Motor neuron (in vitro differentiated cells): ENCODE results near the gene NDEL1. TPM values are rescaled to one million over a fixed set of nuclear protein-coding genes. Genes with fewer than 3 reads are reported as not detected.
A peak's percentile ranks its signal among the peaks of the same experiment; 100 is the strongest.

ENCODE experiments used
- ATAC-seq, 8 experiments: fragments of 200-7000 bp; cut with Tn5 transposase; replicated peaks in 6 of 8; 2 replicates each; pipeline ENCODE4 v1.8.0; 2021; ENCODE audit warnings: mild to moderate bottlenecking in 8 of 8, moderate library complexity in 8 of 8
- H3K27ac ChIP-seq, 2 donors: fragments of 250-450 bp; sonication (Bioruptor Pico); 2 replicates each; pipeline ENCODE4 v1.9.0; 2021; ENCODE audit warnings: antibody characterized with exemption in 2 of 2, mild to moderate bottlenecking in 2 of 2, moderate library complexity in 1 of 2
- H3K4me1 ChIP-seq, 2 donors: fragments of 250-450 bp; sonication (Bioruptor Pico); replicated peaks in 1 of 2; 2 replicates each; pipeline ENCODE4 v1.6.1; 2021; ENCODE audit warnings: antibody characterized with exemption in 2 of 2, mild to moderate bottlenecking in 2 of 2, moderate library complexity in 1 of 2
- H3K4me3 ChIP-seq, 5 donors: fragments of 250-450 bp; sonication (Bioruptor Pico); 2 replicates each; pipeline ENCODE4 v1.9.0; 2021; ENCODE audit warnings: antibody characterized with exemption in 5 of 5, mild to moderate bottlenecking in 5 of 5, moderate library complexity in 4 of 5
- WGBS, 10 experiments: fragments of 450-650 bp; shearing (Covaris generic); methylation state at CpG; one replicate each; pipeline ENCODE4 v1.0.0; 2022; 5-methylcytosine and 5-hydroxymethylcytosine counted together
- in situ Hi-C, 9 experiments: fragments of 400-800 bp; cut with MboI; loops; one replicate each; pipeline ENCODE4 v1.15.0; 2021; ENCODE audit warnings: low sequenced_read_pairs in 9 of 9, low pct_unique_long_range_greater_than_20kb in 2 of 9; ENCODE audit not compliant: unreplicated experiment in 9 of 9
- total RNA-seq, 8 experiments: library from RNA; unstranded; fragments of 300-600 nt; gene quantifications; 2 replicates each; pipeline versions ENCODE4 v1.2.3 to v1.2.4, GENCODE V29; 2022

The NDEL1 gene
- total RNA-seq, 8 experiments from 2014 or later: 31.8 to 63.6 (median 54.6) TPM

- in situ Hi-C loops: loop anchor here in 7 of 9 experiments (25.0 kb wide), 4 partner anchors 234 to 384 kb away; partner anchors contain the start of genes MFSD6L (in 3 of the 7), CCDC42 (in 2 of the 7), SPDYE4 (in 2 of the 7) and MYH10 (in 1 of the 7)
- WGBS, 10 experiments: 65 to 100% (median 85%) methylated on average over 2 to 10 of the region's 11 CpGs; no CpG with 5 or more reads in 1 of the 10 experiments
Measured at GRCh38 chr17:8402921-8403536, 32.7 kb upstream of the NDEL1 start.

DNA sequence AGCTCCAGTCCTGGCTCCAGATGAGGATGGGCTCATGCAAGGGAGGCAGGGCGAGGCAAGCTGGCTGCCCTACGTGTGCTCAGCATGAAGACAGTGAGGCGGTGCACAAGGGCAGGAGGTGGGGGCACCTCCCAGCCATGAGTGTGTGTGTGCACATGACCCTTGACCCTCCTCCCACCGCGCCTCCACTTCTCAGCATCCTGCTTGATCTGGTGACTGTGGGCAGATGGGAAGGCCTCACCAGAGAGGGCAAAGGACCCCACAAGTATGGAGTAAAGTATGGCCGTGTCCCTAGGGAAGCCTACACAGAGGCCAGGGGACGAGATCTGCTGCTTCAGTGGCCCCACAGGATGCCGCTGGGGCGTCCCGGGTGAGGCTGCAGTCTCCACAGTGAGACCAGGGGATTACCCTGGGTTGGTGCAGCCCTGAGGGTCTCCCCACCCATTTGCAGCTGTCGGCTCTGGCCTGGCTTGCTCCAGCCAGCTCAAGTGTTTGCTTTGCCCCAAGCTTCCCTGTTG, 30.1 kb upstream of the NDEL1 start:
- ATAC-seq: peak in 2 of 8 experiments; percentile 14 to 19
- in situ Hi-C loops: loop anchor here in 7 of 9 experiments (25.0 kb wide), 4 partner anchors 232 to 382 kb away; partner anchors contain the start of genes MFSD6L (in 3 of the 7), CCDC42 (in 2 of the 7), SPDYE4 (in 2 of the 7) and MYH10 (in 1 of the 7)
- 67 to 100% (median 83%) methylated on average over 1 of the region's 11 CpGs; no CpG with 5 or more reads in 5 of the 10 experiments for WGBS, 10 experiments

More at GRCh38 chr17:8402921-8403536, 32.7 kb upstream of the NDEL1 start:
- no peak overlapping the region for H3K27ac ChIP-seq
- no peak for ATAC-seq
- H3K4me1 ChIP-seq: no peaks in the 10 kb centered on the region
- no peak overlapping the region for H3K4me3 ChIP-seq

GRCh38 chr17:8406174-8406573, 29.5 kb upstream of the NDEL1 start:
- 0 to 86% (median 86%) methylated on average over 1 of the region's 2 CpGs; no CpG with 5 or more reads in 7 of the 10 experiments for WGBS, 10 experiments
- Histone ChIP-seq H3K4me3 (no peak overlapping the region), H3K4me1 (no peaks in the 10 kb centered on the region), H3K27ac (no peak overlapping the region)
- in situ Hi-C loops: loop anchor here in 7 of 9 experiments (25.0 kb wide), 4 partner anchors 231 to 381 kb away; partner anchors contain the start of genes MFSD6L (in 3 of the 7), CCDC42 (in 2 of the 7), SPDYE4 (in 2 of the 7) and MYH10 (in 1 of the 7)
- ATAC-seq: no peak

More for the DNA sequence above, 30.1 kb upstream of the NDEL1 start:
- H3K4me1 ChIP-seq: no peaks in the 10 kb centered on the region
- H3K4me3 ChIP-seq: no peak overlapping the region
- H3K27ac ChIP-seq: no peak overlapping the region

GRCh38 chr17:8408371-8408770, 27.3 kb upstream of the NDEL1 start:
- Histone ChIP-seq H3K4me3 (no peak overlapping the region), H3K27ac (no peak overlapping the region), H3K4me1 (no peaks in the 10 kb centered on the region)
- in situ Hi-C loops: loop anchor here in 7 of 9 experiments (25.0 kb wide), 4 partner anchors 229 to 379 kb away; partner anchors contain the start of genes MFSD6L (in 3 of the 7), CCDC42 (in 2 of the 7), SPDYE4 (in 2 of the 7) and MYH10 (in 1 of the 7)
- 60 to 100% (median 86%) methylated on average over 1 to 7 of the region's 14 CpGs; no CpG with 5 or more reads in 2 of the 10 experiments for WGBS, 10 experiments
- ATAC-seq: no peak

DNA sequence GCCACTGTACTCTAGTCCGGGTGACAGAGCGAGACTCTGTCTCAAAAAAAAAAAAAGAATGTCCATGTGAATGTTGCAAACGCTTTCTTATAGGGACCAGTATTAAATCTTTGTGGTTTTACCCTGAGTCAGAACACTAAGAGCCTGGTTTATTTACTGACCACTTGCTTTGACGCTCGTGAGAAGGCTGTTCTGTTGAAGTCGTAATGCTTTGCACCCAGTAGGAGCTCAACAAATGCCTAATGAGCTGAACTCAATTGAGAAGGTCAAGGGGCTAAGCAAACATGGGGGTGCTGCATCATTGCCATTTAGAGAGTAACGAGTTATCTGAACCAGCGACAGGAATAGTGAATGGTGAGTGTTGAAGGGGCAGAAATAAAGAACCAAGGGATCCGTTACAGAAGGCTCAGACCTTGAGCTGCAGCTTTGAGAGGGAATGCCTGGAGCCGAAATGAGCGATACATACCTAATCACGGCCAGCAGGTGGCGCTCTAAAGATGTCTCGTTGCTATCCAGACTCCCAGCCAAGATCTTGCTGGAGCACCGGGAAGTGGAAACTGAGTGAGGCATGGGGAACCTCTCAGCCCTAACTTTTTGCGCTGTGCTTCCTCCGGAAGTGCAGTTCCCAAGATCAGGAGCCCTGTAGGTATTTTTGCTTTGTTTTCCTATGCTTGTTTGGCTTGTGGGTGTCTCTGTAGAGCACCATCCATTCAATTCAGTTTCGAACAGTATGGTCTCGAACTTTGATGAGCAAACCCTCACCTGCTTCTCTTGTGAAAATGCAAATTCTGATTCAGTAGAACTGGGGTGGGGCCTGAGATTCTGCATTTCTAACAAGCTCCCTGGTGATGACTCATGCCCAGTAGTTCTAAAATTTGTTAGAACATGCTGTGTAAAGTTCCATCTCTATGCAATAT, 25.5 kb upstream of the NDEL1 start:
- in situ Hi-C loops: loop anchor here in 8 of 9 experiments (10.0 to 25.0 kb wide), 5 partner anchors 227 to 377 kb away; partner anchors contain the start of genes CCDC42 (in 3 of the 8), MFSD6L (in 3 of the 8), SPDYE4 (in 2 of the 8) and MYH10 (in 1 of the 8)
- peak; percentile 90 to 99 (median 96) for ATAC-seq
- no peaks in the 10 kb centered on the region for H3K4me1 ChIP-seq
- WGBS, 10 experiments: 13 to 60% (median 35%) methylated on average over 3 to 15 of the region's 19 CpGs
- H3K27ac ChIP-seq: no peak overlapping the region
- H3K4me3 ChIP-seq: no peak overlapping the region

- in situ Hi-C loops: loop anchor here in 8 of 9 experiments (10.0 to 25.0 kb wide), 5 partner anchors 226 to 376 kb away; partner anchors contain the start of genes CCDC42 (in 3 of the 8), MFSD6L (in 3 of the 8), SPDYE4 (in 2 of the 8) and MYH10 (in 1 of the 8)
- ATAC-seq: no peak
- no peaks in the 10 kb centered on the region for H3K4me1 ChIP-seq
- no peak overlapping the region for H3K27ac ChIP-seq
- 83 to 100% (median 100%) methylated on average over 1 of the region's 1 CpG; no CpG with 5 or more reads in 6 of the 10 experiments for WGBS, 10 experiments
- H3K4me3 ChIP-seq: no peak overlapping the region
Measured at GRCh38 chr17:8410883-8411238, 24.8 kb upstream of the NDEL1 start.

DNA sequence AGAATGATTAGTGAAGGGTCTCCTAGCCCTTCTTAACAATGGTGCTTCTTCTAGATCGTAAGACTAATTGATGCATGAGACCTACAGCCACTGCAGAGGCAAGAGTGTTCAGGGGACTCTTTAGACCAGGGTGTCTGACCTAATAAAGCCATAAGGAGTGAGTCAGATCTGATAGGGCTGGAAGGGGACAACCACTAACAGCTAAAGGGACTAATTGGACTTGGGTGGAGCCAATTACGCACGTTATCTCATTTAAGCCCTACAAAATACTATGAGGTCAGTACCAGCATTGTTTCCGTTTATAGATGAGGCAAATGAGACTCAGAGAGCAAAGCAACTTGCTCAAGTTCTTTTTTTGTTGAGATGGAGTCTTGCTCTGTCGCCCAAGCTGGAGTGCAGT, 23.6 kb upstream of the NDEL1 start:
- Histone ChIP-seq H3K4me3 (no peak overlapping the region), H3K27ac (no peak overlapping the region), H3K4me1 (no peaks in the 10 kb centered on the region)
- ATAC-seq: no peak
- WGBS, 10 experiments: 33 to 100% (median 83%) methylated on average over 1 to 5 of the region's 5 CpGs; no CpG with 5 or more reads in 2 of the 10 experiments
- in situ Hi-C loops: loop anchor here in 8 of 9 experiments (10.0 to 25.0 kb wide), 5 partner anchors 225 to 375 kb away; partner anchors contain the start of genes CCDC42 (in 3 of the 8), MFSD6L (in 3 of the 8), SPDYE4 (in 2 of the 8) and MYH10 (in 1 of the 8)

- in situ Hi-C loops: loop anchor here in 8 of 9 experiments (10.0 to 25.0 kb wide), 5 partner anchors 224 to 374 kb away; partner anchors contain the start of genes CCDC42 (in 3 of the 8), MFSD6L (in 3 of the 8), SPDYE4 (in 2 of the 8) and MYH10 (in 1 of the 8)
Measured at GRCh38 chr17:8413328-8413727, 22.4 kb upstream of the NDEL1 start.

DNA sequence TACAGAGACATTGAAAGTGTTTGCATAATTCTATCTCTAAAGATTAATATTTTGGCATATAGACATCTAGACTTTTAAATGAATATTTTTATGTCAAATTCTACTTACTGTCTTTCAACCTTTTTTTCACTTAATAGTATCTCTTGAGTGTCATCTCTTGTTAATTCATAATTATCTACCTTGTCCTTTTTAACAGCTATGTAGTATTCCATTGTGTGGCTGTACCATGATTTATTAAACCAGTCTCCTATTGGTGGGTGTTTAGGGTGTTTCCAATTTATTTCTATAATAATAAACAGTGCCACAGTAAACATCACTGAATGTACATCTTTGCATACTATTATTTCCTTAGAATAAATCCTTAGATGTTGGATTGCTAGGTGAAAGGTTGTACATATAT, 21.7 kb upstream of the NDEL1 start:
- H3K27ac ChIP-seq: no peak overlapping the region
- in situ Hi-C loops: loop anchor here in 8 of 9 experiments (10.0 to 25.0 kb wide), 5 partner anchors 223 to 373 kb away; partner anchors contain the start of genes CCDC42 (in 3 of the 8), MFSD6L (in 3 of the 8), SPDYE4 (in 2 of the 8) and MYH10 (in 1 of the 8)
- no peak for ATAC-seq

More at GRCh38 chr17:8413328-8413727, 22.4 kb upstream of the NDEL1 start:
- Histone ChIP-seq H3K4me3 (no peak overlapping the region), H3K4me1 (no peaks in the 10 kb centered on the region), H3K27ac (no peak overlapping the region)
- ATAC-seq: no peak
- WGBS, 10 experiments: 75 to 100% (median 83%) methylated on average over 1 to 4 of the region's 4 CpGs; no CpG with 5 or more reads in 1 of the 10 experiments

GRCh38 chr17:8417806-8418205, 17.9 kb upstream of the NDEL1 start:
- in situ Hi-C loops: loop anchor here in 8 of 9 experiments (10.0 to 25.0 kb wide), 5 partner anchors 219 to 369 kb away; partner anchors contain the start of genes CCDC42 (in 3 of the 8), MFSD6L (in 3 of the 8), SPDYE4 (in 2 of the 8) and MYH10 (in 1 of the 8)
- no peak for ATAC-seq
- 79 to 100% (median 86%) methylated on average over 1 to 4 of the region's 4 CpGs; no CpG with 5 or more reads in 2 of the 10 experiments for WGBS, 10 experiments
- Histone ChIP-seq H3K4me3 (no peak overlapping the region), H3K27ac (no peak overlapping the region), H3K4me1 (no peaks in the 10 kb centered on the region)

More for the DNA sequence above, 21.7 kb upstream of the NDEL1 start:
- no peak overlapping the region for H3K4me3 ChIP-seq
- H3K4me1 ChIP-seq: no peaks in the 10 kb centered on the region

GRCh38 chr17:8418471-8418870, 17.2 kb upstream of the NDEL1 start:
- Histone ChIP-seq H3K4me3 (no peak overlapping the region), H3K4me1 (no peaks in the 10 kb centered on the region), H3K27ac (no peak overlapping the region)
- ATAC-seq: no peak
- 36 to 75% (median 60%) methylated on average over 1 of the region's 1 CpG; no CpG with 5 or more reads in 4 of the 10 experiments for WGBS, 10 experiments
- in situ Hi-C loops: loop anchor here in 8 of 9 experiments (10.0 to 25.0 kb wide), 5 partner anchors 219 to 369 kb away; partner anchors contain the start of genes CCDC42 (in 3 of the 8), MFSD6L (in 3 of the 8), SPDYE4 (in 2 of the 8) and MYH10 (in 1 of the 8)
